DMS153 treated with DMSO at 0.1 percent for 48 hours (cell line): ENCODE measurements around the gene MT1HL1.
"Not testable (repeated sequence)": the region's sequence is repeated elsewhere in the genome, so short reads cannot be mapped to it uniquely, and the experiment has no call there.

Source experiments
- DNase-seq: peaks from one replicate; lab custom pipeline; 2025; ENCODE audit not compliant: unreplicated experiment; lab: John Stamatoyannopoulos, UW

The MT1HL1 gene

DNA sequence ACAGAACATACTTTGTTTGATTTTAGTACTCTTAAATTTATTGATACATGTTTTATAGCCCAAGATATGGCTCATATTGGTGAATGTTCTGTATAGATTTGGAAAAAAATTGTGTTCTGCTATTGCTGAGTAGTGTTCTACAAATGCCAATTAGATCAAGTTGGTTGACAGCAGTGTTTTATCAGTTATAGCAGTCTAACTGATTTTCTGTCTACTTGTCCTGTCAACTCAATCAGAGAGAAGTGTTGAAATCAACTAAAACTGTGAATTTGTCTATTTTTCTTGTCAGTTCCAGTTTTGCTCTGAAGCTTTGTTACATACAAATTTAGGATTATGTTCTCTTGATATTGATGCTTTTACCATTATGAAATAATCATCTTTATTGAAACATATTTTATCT is 14.7 kb upstream of the MT1HL1 start:
- no peak for DNase-seq

- DNase-seq = no peak
Observed at GRCh38 chr1:237016626-237017025, 12.4 kb upstream of the MT1HL1 start.

DNA sequence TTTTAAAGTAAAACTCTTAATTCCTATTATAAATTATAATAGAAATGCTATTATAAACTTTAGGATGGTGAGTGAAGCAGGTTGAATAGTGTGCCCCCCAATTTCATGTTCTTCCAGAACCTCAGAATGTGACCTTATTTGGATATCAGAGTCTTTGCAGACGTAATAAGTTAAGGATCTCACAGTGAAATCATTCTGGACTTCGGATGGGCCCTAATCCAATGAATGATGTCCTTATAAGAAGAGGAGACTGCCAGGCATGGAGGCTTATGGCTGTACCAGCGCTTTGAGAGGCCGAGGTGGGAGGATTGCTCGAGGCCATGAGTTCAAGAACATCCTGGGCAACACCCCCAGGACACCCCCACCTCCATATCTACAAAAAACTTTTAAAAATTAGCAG is 9.4 kb upstream of the MT1HL1 start:
- no peak for DNase-seq

DNA sequence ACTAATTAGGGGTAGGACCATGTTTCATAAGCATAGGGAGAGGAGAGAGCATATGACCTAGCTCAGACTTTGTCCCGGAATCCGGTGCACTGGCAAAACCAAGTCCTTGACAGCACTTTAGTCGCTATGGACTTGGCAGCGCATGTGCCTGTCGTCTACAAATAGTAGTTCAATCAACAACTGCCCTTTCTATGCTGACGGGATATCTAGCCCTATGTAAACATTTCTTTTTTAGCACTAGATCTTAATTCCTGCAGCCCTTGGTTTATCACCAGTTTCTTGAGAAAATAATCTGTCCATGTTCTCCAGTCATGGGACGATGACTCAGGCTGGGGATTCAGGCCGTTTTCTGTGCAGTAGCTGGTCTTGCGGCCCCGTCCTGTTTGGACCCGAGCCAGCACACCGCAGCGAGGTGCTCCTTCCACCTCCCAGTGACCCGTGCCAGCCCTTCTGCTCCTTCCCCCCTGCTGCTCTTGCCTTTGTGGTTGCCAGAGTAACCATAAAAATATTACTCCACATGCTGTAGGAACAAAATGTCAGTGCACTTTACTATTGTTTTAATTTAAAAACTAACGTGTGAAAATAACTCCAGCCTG is 8.6 kb upstream of the MT1HL1 start:
- DNase-seq = peak; percentile 17

GRCh38 chr1:237012361-237012760 is 8.1 kb upstream of the MT1HL1 start:
- no peak for DNase-seq

GRCh38 chr1:237011432-237011831 is 7.2 kb upstream of the MT1HL1 start:
- DNase-seq = no peak

DNA sequence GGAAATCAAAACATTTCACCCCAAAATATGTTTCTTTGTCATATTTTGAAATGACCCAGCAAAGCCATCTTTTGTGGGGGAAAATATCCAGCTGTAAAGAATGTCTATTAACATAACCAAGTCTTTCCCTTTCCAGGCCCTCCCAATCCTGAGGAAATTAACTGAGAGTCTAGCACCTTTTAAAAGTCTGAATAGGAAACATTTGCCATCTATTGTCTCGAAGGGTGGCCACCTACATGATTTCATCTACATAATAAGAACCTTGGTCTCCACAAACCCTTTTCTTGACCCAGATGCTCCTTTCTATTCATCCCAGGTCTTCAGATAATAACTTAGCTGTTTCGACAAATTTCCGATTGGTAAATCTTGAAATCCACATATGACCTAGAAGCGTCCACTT is 5.4 kb upstream of the MT1HL1 start:
- DNase-seq = no peak

GRCh38 chr1:237007147-237007881 is 3.1 kb upstream of the MT1HL1 start:
- DNase-seq = no peak

DNA sequence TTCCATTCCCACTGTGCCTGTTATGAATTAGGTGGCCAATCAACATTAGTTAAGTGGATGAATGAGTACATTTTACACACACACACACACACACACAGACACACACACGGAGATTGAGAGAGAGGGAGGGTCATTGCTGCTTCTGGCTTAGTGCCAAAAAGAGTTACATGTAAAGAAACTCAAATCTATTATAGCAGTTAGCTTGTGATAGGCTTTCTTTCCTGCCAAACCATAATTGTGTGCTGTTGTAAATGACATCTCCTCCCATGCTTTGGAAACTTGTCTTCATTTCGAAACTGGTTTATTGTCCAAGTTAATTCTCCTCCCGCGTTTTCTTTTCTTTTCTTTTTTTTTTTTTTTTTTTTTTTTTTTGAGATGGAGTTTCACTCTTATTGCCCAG is 1.4 kb upstream of the MT1HL1 start:
- DNase-seq = no peak

GRCh38 chr1:237003516-237003915 is 725 bp downstream of the MT1HL1 start:
- no peak for DNase-seq

- DNase-seq = no peak
Observed at GRCh38 chr1:237000191-237000590, 4.0 kb downstream of the MT1HL1 start.

- no peak for DNase-seq
Observed at GRCh38 chr1:236998546-236998945, 5.7 kb downstream of the MT1HL1 start.

- DNase-seq = peak; percentile 2
Observed at GRCh38 chr1:236997882-236998281, 6.4 kb downstream of the MT1HL1 start.

GRCh38 chr1:236997361-236997760 is 6.9 kb downstream of the MT1HL1 start:
- DNase-seq = no peak

GRCh38 chr1:236994450-236994849 is 9.8 kb downstream of the MT1HL1 start:
- no peak for DNase-seq

GRCh38 chr1:236992449-236992848 is 11.8 kb downstream of the MT1HL1 start:
- DNase-seq = no peak

DNA sequence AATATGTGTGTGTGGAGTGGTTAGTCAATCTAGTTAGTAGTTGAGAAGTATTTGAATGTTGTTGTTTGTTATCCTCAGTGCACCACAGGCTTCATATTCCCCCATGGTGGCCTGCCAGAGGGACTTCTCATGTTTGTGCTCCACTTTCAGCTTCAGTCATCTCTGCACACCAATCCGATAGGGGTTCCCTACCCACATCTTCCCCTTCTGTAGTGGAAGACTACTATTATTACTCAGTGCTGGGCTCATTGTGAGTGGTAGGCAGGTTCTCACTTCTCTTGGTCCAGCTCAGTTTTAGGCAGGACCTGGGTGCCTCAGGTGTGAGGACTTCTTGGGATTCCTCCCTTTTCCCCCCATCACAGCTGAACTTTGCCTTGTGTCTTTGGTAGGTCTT is 14.2 kb downstream of the MT1HL1 start:
- no peak for DNase-seq

DNA sequence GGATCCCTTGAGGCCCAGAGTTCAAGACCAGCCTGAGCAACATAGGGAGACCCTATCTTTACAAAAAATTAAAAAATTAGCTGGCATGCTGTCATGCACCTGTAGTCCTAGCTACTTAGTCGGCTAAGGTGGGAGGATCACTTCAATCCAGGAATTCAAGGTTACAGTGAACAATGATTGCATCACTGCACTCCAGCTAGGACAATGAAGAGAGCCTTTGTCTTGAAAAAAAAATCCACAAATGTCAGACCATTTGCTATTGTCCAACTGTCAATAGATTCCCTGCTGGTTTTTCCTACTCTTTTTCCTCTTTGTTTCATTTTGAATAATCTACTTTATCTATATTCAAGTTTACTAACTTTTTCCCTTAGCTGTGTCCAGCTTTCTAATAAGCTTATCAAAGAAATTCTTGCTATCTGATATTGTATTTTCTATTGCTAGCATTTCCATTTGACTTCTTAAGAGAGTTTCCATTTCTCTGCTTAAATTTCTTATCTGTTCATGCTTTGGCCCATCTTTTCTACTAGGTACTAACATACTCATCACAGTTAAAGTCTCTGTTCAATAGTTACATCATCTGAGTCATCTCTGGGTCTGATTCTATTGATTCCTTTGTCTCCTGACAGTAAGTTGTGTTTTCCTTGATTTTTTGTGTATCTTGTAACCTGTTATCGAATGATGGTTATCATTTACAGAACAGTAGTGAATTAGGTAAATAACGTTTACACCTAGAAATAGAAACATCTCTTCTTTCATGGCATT is 14.8 kb downstream of the MT1HL1 start:
- no peak for DNase-seq

GRCh38 chr1:236983818-236984217 is 20.4 kb downstream of the MT1HL1 start:
- DNase-seq = no peak

DNA sequence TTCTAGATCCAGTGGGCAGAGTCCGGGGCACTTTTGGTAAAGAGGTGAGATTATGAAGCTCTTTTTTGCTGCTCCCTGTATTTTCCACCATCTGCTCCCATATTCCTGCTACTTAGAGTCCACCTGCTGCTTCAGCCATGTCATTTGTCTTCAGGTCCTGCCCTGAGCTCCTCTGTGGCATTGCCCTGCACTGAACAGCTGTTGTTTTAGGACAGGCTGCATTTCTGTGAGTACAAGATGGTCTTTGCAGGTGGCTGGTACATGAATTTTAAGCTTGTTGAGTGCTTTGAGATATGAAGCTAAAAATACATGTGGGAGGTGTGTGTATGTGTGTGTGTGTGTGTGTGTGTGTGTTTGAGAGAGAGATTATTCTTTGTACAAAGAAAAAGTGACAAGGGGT is 21.9 kb downstream of the MT1HL1 start:
- DNase-seq = no peak

GRCh38 chr1:236981431-236981830 is 22.8 kb downstream of the MT1HL1 start:
- not testable (repeated sequence) for DNase-seq

DNA sequence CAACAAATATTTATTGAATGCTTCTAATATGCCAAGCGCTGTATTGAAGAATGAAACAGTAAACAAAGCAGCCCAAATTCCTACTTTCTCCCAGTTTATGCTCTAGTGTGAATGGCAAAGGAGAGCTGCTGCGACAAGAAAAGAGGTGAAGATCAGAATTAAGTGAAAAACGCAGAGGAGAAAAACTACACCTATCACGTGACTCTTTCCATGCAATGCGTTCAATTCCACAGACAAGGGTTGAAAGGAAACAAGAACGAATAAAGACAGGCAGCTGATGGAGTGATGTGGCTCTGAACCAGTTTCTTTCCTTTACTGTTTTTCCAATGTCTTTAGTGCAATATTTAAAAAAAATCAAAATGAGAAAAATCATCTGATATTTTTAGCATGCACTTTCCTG is 23.6 kb downstream of the MT1HL1 start:
- no peak for DNase-seq
